H1 (cell line): Measurements from ENCODE around the gene LRCH1. TPM values are rescaled to one million over a fixed set of nuclear protein-coding genes. Genes with fewer than 3 reads are reported as not detected.
"Not testable (repeated sequence)": the region's sequence is repeated elsewhere in the genome, so short reads cannot be mapped to it uniquely, and the experiment has no call there.

Experiments used
- CTCF ChIA-PET: fragments of 300-600 bp; sonication (Branson Sonifier 250); formaldehyde crosslinking; loops from one replicate; lab custom pipeline; 2021; ENCODE audit not compliant: partially characterized antibody; lab: Charles Lee
- POLR2A ChIA-PET: fragments of 300-600 bp; sonication (Branson Sonifier 250); formaldehyde crosslinking; loops from one replicate; lab custom pipeline; 2021; ENCODE audit warnings: inconsistent platforms; ENCODE audit not compliant: partially characterized antibody; lab: Charles Lee
- DNase-seq, 2 experiments: peaks; one replicate each; pipeline versions ENCODE4 v3.0.0 to v3.0.0-alpha.2; 2010 to 2022; ENCODE audit warnings: low spot score in 2 of 2, low read depth in 1 of 2, mixed read lengths in 1 of 2
- FAIRE-seq: peaks from 2 replicates; lab custom pipeline; 2011; peaks lifted over from hg19 to GRCh38; lab: Jason Lieb, UNC
- H2AFZ ChIP-seq: 2 replicates; pipeline ENCODE4 v1.8.1; 2012; ENCODE audit warnings: low read length, inconsistent platforms
- H2AK5ac ChIP-seq: 2 replicates; pipeline ENCODE4 v1.6.1; 2013; ENCODE audit warnings: low read depth, low read length
- H2BK120ac ChIP-seq: replicated peaks from 2 replicates; pipeline ENCODE3; 2013; ENCODE audit warnings: low read depth, low read length, inconsistent platforms
- H2BK12ac ChIP-seq: 2 replicates; pipeline ENCODE4 v1.6.1; 2013; ENCODE audit warnings: low read depth, low read length
- H2BK15ac ChIP-seq: 2 replicates; pipeline ENCODE4 v1.6.1; 2013; ENCODE audit warnings: low read length
- H2BK20ac ChIP-seq: 2 replicates; pipeline ENCODE4 v1.6.1; 2013; ENCODE audit warnings: low read length
- H2BK5ac ChIP-seq: 2 replicates; pipeline ENCODE4 v1.6.1; 2013; ENCODE audit warnings: low read depth, low read length
- H3K14ac ChIP-seq: 2 replicates; pipeline ENCODE4 v1.6.1; 2013; ENCODE audit warnings: inconsistent platforms; ENCODE audit not compliant: insufficient read length
- H3K18ac ChIP-seq: 2 replicates; pipeline ENCODE4 v1.6.1; 2013; ENCODE audit warnings: low read length; ENCODE audit errors: extremely low read depth
- H3K23ac ChIP-seq: 2 replicates; pipeline ENCODE4 v1.6.1; 2013; ENCODE audit warnings: inconsistent platforms; ENCODE audit not compliant: insufficient read length
- H3K23me2 ChIP-seq: 2 replicates; pipeline ENCODE4 v1.6.1; 2013; ENCODE audit warnings: low read depth, low read length
- H3K27ac ChIP-seq: 2 replicates; pipeline ENCODE4 v1.6.1; 2011; ENCODE audit warnings: low read depth, low read length, inconsistent platforms
- H3K27me3 ChIP-seq, 4 experiments: replicated peaks in 1 of 4; 1 replicate in 1 of 4; 2 replicates in 3 of 4; pipeline versions ENCODE4 v1.6.1 to v1.8.1; 2011 to 2013; ENCODE audit warnings: low read length in 3 of 4, mild to moderate bottlenecking in 3 of 4, inconsistent platforms in 2 of 4, mixed read lengths in 2 of 4, moderate library complexity in 1 of 4; ENCODE audit not compliant: control insufficient read depth in 3 of 4, insufficient read depth in 3 of 4; ENCODE audit errors: extremely low read depth in 1 of 4
- H3K36me3 ChIP-seq, 4 experiments: 2 replicates each; pipeline versions ENCODE4 v1.6.1 to v1.8.1; 2011 to 2013; ENCODE audit warnings: mild to moderate bottlenecking in 4 of 4, low read length in 3 of 4, moderate library complexity in 2 of 4, control low read depth in 1 of 4, inconsistent platforms in 1 of 4; ENCODE audit not compliant: insufficient read depth in 4 of 4, control insufficient read depth in 2 of 4
- H3K4ac ChIP-seq: replicated peaks from 2 replicates; pipeline ENCODE3; 2013; ENCODE audit warnings: low read length, low read depth, mixed read lengths, inconsistent platforms; ENCODE audit not compliant: insufficient read length
- H3K4me1 ChIP-seq, 4 experiments: replicated peaks in 1 of 4; 1 replicate in 1 of 4; 2 replicates in 3 of 4; pipeline versions ENCODE4 v1.6.1 to v1.8.1; 2011 to 2013; ENCODE audit warnings: low read length in 3 of 4, inconsistent platforms in 2 of 4, mixed read lengths in 1 of 4; ENCODE audit not compliant: insufficient read depth in 4 of 4, control insufficient read depth in 3 of 4
- H3K4me2 ChIP-seq, 2 experiments: 2 replicates each; pipeline versions ENCODE4 v1.6.1 to v1.8.1; 2011 to 2013; ENCODE audit warnings: low read depth in 2 of 2, low read length in 2 of 2, control low read depth in 1 of 2, inconsistent platforms in 1 of 2, mild to moderate bottlenecking in 1 of 2; ENCODE audit not compliant: insufficient read depth in 1 of 2
- H3K4me3 ChIP-seq, 4 experiments: fragments of 200-600, 300-600 bp in 1 of 4; sonication (generic), shearing (Covaris generic), sonication (Bioruptor Twin) in 1 of 4; 2 replicates each; pipeline versions ENCODE4 v1.5.1 to v1.8.1; 2011 to 2016; ENCODE audit warnings: low read length in 4 of 4, low read depth in 3 of 4, control low read depth in 2 of 4, inconsistent platforms in 2 of 4, mild to moderate bottlenecking in 2 of 4, mixed read lengths in 1 of 4, moderate library complexity in 1 of 4; ENCODE audit not compliant: insufficient read depth in 2 of 4; ENCODE audit errors: extremely low read depth in 1 of 4
- H3K56ac ChIP-seq: replicated peaks from 2 replicates; pipeline ENCODE3; 2013; ENCODE audit warnings: low read depth, mild to moderate bottlenecking, mixed read lengths, low read length, inconsistent platforms; ENCODE audit not compliant: insufficient read length
- H3K79me1 ChIP-seq: 2 replicates; pipeline ENCODE4 v1.6.1; 2013; ENCODE audit warnings: low read depth, low read length, control low read depth
- H3K79me2 ChIP-seq, 2 experiments: 2 replicates each; pipeline versions ENCODE4 v1.6.1 to v1.8.1; 2012 to 2013; ENCODE audit warnings: low read length in 2 of 2, mild to moderate bottlenecking in 2 of 2, inconsistent platforms in 1 of 2; ENCODE audit not compliant: insufficient read depth in 2 of 2, control insufficient read depth in 1 of 2
- H3K9ac ChIP-seq, 4 experiments: replicated peaks in 1 of 4; 1 replicate in 1 of 4; 2 replicates in 3 of 4; pipeline versions ENCODE4 v1.6.1 to v1.8.1; 2011 to 2013; ENCODE audit warnings: low read depth in 3 of 4, low read length in 3 of 4, control low read depth in 2 of 4, mild to moderate bottlenecking in 2 of 4, moderate library complexity in 2 of 4, inconsistent platforms in 1 of 4; ENCODE audit errors: extremely low read depth in 1 of 4
- H3K9me3 ChIP-seq, 2 experiments: 2 replicates each; pipeline versions ENCODE4 v1.6.1 to v1.8.1; 2012 to 2013; ENCODE audit warnings: mild to moderate bottlenecking in 2 of 2, moderate library complexity in 2 of 2, control low read depth in 1 of 2, inconsistent platforms in 1 of 2, low read depth in 1 of 2, low read length in 1 of 2, mixed read lengths in 1 of 2; ENCODE audit not compliant: insufficient read depth in 2 of 2
- H4K20me1 ChIP-seq, 2 experiments: replicated peaks in 1 of 2; 2 replicates each; pipeline versions ENCODE3 to v1.8.1; 2011 to 2013; ENCODE audit warnings: inconsistent platforms in 2 of 2, low read length in 2 of 2, mild to moderate bottlenecking in 1 of 2; ENCODE audit not compliant: insufficient read depth in 2 of 2, control insufficient read depth in 1 of 2
- H4K5ac ChIP-seq: 2 replicates; pipeline ENCODE4 v1.6.1; 2013; ENCODE audit warnings: low read length, low read depth, mixed read lengths, inconsistent platforms; ENCODE audit not compliant: insufficient read length
- H4K8ac ChIP-seq: 2 replicates; pipeline ENCODE4 v1.8.0; 2013; ENCODE audit warnings: mild to moderate bottlenecking, moderate library complexity, low read length, inconsistent platforms; ENCODE audit not compliant: insufficient read depth; ENCODE audit errors: extremely low read depth
- H4K91ac ChIP-seq: replicated peaks from 2 replicates; pipeline ENCODE3; 2013; ENCODE audit warnings: low read length, mixed read lengths, inconsistent platforms; ENCODE audit not compliant: insufficient read length
- CHD2 ChIP-seq: IDR thresholded peaks from 2 replicates; pipeline ENCODE4 v1.6.1; 2012; ENCODE audit warnings: low read length, improper control_type of control experiment
- GABPA ChIP-seq: IDR thresholded peaks from 2 replicates; pipeline ENCODE4 v1.6.1; 2011; ENCODE audit warnings: mild to moderate bottlenecking, low read length, moderate library complexity, borderline replicate concordance; ENCODE audit not compliant: insufficient read depth
- WGBS, 2 experiments: shearing (Covaris generic) in 1 of 2; methylation state at CpG; one replicate each; pipeline versions ENCODE4 v1.1.6 to v1.1.7; 2013 to 2015; ENCODE audit warnings: low lambda C conversion rate in 2 of 2, mixed read lengths in 2 of 2, inconsistent platforms in 1 of 2, low coverage in 1 of 2, missing lambda C conversion rate in 1 of 2; ENCODE audit not compliant: insufficient replicate concordance in 2 of 2, insufficient coverage in 1 of 2, insufficient read length in 1 of 2; ENCODE audit errors: extremely low coverage in 1 of 2, missing lambda C conversion rate in 1 of 2; 5-methylcytosine and 5-hydroxymethylcytosine counted together
- polyA plus RNA-seq, 7 experiments: library from polyadenylated mRNA; depleted of rRNA in 3 of 7; stranded (reverse) in 5 of 7; unstranded in 2 of 7; fragments of >200 nt in 5 of 7; fragments of 200-250 nt in 2 of 7; gene quantifications; 1 replicate in 5 of 7; 2 replicates in 1 of 7; 4 replicates in 1 of 7; pipeline versions ENCODE4 v1.2.1 to v1.2.3, GENCODE V29; 2011 to 2013; ENCODE audit warnings: missing spikeins in 2 of 7, mixed read lengths in 2 of 7
- total RNA-seq: library from RNA; stranded (reverse); fragmentation: NEBNext Ultra II Directional; extraction: Animal tissue kit (Norgen Biotek cat#: 25700); gene quantifications from 2 replicates; pipeline ENCODE4 v1.2.1, GENCODE V29; 2021

Gene LRCH1
- total and polyA plus RNA-seq, 2 of the 8 experiments (the other 6 are each of a cell fraction or from before 2014, with no cell fraction given), result 3.0 to 10.1 TPM

DNA sequence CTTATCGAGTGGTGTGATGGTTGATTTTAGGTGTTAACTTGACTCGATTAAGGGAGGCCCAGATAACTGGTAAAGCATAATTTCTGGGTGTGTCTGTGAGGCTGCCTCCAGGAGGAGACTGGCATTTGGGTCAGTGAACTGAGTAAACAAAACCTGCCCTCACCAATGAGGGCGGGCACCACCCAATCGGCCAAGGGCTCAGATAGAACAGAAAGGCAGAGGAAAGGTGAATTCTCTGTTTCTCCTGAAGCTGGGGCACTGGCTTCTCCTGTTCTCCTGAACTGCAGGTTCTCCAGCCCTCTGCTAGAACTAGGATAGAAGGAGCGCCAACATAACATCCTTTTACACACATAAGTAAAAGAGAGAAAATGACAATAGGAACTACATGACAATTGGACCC is 208.9 kb downstream of the LRCH1 start:
- Histone ChIP-seq H3K9me3 (no peaks in the 10 kb centered on the region), H4K91ac (no peak overlapping the region), H2BK120ac (no peak overlapping the region), H3K23me2 (no peaks in the 10 kb centered on the region; the same call in 1 of the 2 replicates), H3K79me1 (no peaks in the 10 kb centered on the region), H4K5ac (no peak overlapping the region), H3K79me2 (no peaks in the 10 kb centered on the region), H3K27me3 (no peaks in the 10 kb centered on the region), H2BK5ac (no peak overlapping the region), H3K4me3 (no peak overlapping the region), H3K14ac (no peak overlapping the region), H2BK15ac (no peak overlapping the region), H3K18ac (no peak overlapping the region), H2AFZ (no peak overlapping the region), H3K4ac (no peak overlapping the region), H2BK12ac (no peak overlapping the region), H4K8ac (no peak overlapping the region), H2AK5ac (no peak overlapping the region), H3K23ac (no peak overlapping the region), H3K27ac (no peak overlapping the region), H2BK20ac (no peak overlapping the region), H3K9ac (no peak overlapping the region), H3K56ac (no peak overlapping the region), H3K4me2 (no peak overlapping the region), H3K4me1 (no peaks in the 10 kb centered on the region), H3K36me3 (no peaks in the 10 kb centered on the region), H4K20me1 (no peaks in the 10 kb centered on the region)
- WGBS, 2 experiments, result 91% methylated on average over 5 of the region's 5 CpGs; no CpG with 5 or more reads in 1 of the 2 experiments
- DNase-seq, result no peak
- CTCF ChIA-PET, result no interaction called here
- FAIRE-seq, result no peak
- POLR2A ChIA-PET, result no interaction called here
- no peak for TF ChIP-seq CHD2
- TF ChIP-seq GABPA, result no peak

DNA sequence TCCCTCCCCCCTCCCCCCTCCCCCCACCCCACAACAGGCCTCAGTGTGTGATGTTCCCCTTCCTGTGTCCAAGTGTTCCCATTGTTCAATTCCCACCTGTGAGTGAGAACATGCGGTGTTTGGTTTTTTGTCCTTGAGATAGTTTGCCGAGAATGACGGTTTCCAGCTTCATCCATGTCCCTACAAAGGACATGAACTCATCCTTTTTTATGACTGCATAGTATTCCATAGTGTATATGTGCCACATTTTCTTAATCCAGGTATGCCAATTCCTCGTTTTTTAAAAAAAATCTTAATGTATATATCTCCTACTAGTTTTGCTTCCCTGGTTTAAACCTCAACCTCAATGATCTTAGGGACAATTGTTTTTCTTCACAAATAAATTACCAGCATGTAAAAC is 217.0 kb downstream of the LRCH1 start:
- H2BK20ac ChIP-seq, H4K5ac ChIP-seq, H4K91ac ChIP-seq, POLR2A ChIA-PET, H3K4ac ChIP-seq, H3K56ac ChIP-seq, H3K27me3 ChIP-seq, H3K36me3 ChIP-seq, H3K27ac ChIP-seq, H3K79me1 ChIP-seq, H2BK5ac ChIP-seq, H3K9ac ChIP-seq, FAIRE-seq, H2BK120ac ChIP-seq, H3K23me2 ChIP-seq, H4K20me1 ChIP-seq, H4K8ac ChIP-seq, H3K14ac ChIP-seq, H3K23ac ChIP-seq, H2AK5ac ChIP-seq, H3K79me2 ChIP-seq, H3K4me2 ChIP-seq, H2BK12ac ChIP-seq, H3K4me1 ChIP-seq, DNase-seq, H3K9me3 ChIP-seq, H3K4me3 ChIP-seq, H2AFZ ChIP-seq, H3K18ac ChIP-seq, H2BK15ac ChIP-seq: not testable (repeated sequence)
- 95% methylated on average over 4 of the region's 4 CpGs; no CpG with 5 or more reads in 1 of the 2 experiments for WGBS, 2 experiments
- CTCF ChIA-PET, result interaction anchor here (0.6 kb wide), 1 partner anchor 273 kb away, joined by 3 read pairs; no protein-coding TSS in a partner anchor
